HL-60/S4 (cell line): ENCODE measurements around the gene BCL2.

Experiments
- in situ Hi-C: fragments of 300-500 bp; cut with MboI; formaldehyde crosslinking; loops from 2 replicates; pipeline ENCODE4 v1.14.3; 2022; ENCODE audit warnings: low sequenced_read_pairs

Gene BCL2

GRCh38 chr18:63162271-63163014 lies 157.1 kb downstream of the BCL2 start:
- in situ Hi-C loops = no loop called here

- in situ Hi-C loops = no loop called here
Measured at GRCh38 chr18:63161761-63162195, 157.8 kb downstream of the BCL2 start.

GRCh38 chr18:63161032-63161760 lies 158.4 kb downstream of the BCL2 start:
- in situ Hi-C loops = no loop called here

GRCh38 chr18:63160172-63160995 lies 159.2 kb downstream of the BCL2 start:
- in situ Hi-C loops = no loop called here

- in situ Hi-C loops = no loop called here
Measured at GRCh38 chr18:63159590-63159989, 160.0 kb downstream of the BCL2 start.

GRCh38 chr18:63158676-63159291 lies 160.8 kb downstream of the BCL2 start:
- in situ Hi-C loops = no loop called here

- in situ Hi-C loops = no loop called here
Measured at GRCh38 chr18:63158012-63158631, 161.4 kb downstream of the BCL2 start.

- in situ Hi-C loops = no loop called here
Measured at GRCh38 chr18:63157293-63158011, 162.1 kb downstream of the BCL2 start.

- in situ Hi-C loops = no loop called here
Measured at GRCh38 chr18:63155910-63156773, 163.4 kb downstream of the BCL2 start.

- in situ Hi-C loops = no loop called here
Measured at GRCh38 chr18:63155169-63155852, 164.3 kb downstream of the BCL2 start.

- in situ Hi-C loops = no loop called here
Measured at GRCh38 chr18:63154350-63155152, 165.0 kb downstream of the BCL2 start.

- in situ Hi-C loops = no loop called here
Measured at GRCh38 chr18:63152791-63153190, 166.8 kb downstream of the BCL2 start.

GRCh38 chr18:63152096-63152495 lies 167.5 kb downstream of the BCL2 start:
- in situ Hi-C loops = no loop called here

- in situ Hi-C loops = no loop called here
Measured at GRCh38 chr18:63151539-63151938, 168.0 kb downstream of the BCL2 start.

- in situ Hi-C loops = no loop called here
Measured at GRCh38 chr18:63150942-63151421, 168.6 kb downstream of the BCL2 start.

GRCh38 chr18:63150326-63150725 lies 169.2 kb downstream of the BCL2 start:
- in situ Hi-C loops = no loop called here

- in situ Hi-C loops = loop anchor here (25.0 kb wide), 1 partner anchor 163 kb away; the partner anchor contains the start of gene BCL2
Measured at GRCh38 chr18:63149302-63149587, 170.3 kb downstream of the BCL2 start.
